ENCODE results near the gene EXOSC10.
"Not testable (repeated sequence)": the region's sequence is repeated elsewhere in the genome, so short reads cannot be mapped to it uniquely, and the experiment has no call there.

EXOSC10 gene

DNA sequence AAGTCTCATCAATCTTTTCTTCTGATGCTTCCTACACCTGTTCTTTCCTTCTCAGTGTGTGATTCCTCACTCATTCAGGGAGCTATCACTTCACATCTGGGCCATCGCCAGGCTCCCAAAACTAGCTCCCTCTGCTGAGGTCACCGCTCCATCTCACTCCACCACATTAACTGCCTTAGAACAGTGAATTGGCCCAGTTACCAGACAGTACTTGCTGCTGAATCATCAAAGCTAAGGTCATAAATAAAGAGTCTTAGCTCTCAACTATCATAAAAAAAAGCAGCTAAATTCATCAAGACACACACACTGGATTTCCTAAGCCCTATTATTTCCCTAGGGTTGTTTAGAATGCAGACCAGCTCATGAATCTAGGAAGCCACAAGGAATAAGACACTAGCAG, 21.0 kb downstream of the EXOSC10 start:
- no peak for TF ChIP-seq MYC (IDR thresholded peaks at IDR 0.05; ENCODE audit: low read depth, low read length)
- no peak for TF ChIP-seq POLR2A (IDR thresholded peaks at IDR 0.05; ENCODE audit: extremely low read depth, insufficient read length)
- no peak overlapping the region for H3K4me3 ChIP-seq (ENCODE audit: low read depth, low read length)
- no peak for DNase-seq (ENCODE audit: low read depth)

GRCh38 chr1:11073398-11073797, 26.3 kb downstream of the EXOSC10 start:
- not testable (repeated sequence) for DNase-seq (ENCODE audit: low read depth); H3K4me3 ChIP-seq (ENCODE audit: low read depth, low read length)

DNA sequence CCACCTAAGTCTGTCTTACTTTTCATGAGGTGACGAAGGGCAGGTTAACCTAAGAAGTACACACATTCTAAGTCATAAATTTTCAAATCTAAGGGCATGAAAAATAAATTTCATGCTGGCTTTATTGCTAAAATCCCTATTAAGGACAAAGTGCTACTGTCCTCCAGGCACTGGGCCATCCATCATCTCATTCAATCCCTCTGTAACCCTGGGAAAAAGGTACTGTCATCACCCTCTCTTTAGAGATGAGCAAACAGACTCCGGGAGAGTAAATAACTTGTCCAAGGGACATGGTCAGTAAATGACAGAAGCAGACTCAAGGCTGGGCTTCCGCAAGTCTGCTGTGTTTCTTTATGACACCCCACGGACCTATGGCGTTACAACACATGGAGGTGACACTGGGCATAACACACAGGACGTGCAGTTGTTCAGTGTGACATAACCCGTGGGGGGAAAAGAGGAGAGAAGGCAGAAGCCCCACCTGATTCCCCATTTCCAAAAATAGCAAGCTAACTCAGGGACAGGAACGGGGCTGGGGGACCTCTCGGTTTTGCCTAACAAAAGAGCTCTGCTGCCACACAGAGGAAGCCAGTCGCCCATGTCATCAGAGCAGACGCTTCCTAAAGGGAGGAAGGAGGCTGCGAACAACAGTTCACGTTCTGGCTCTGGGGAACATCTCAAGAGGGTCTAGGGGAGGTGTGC, 27.3 kb downstream of the EXOSC10 start:
- TF ChIP-seq POLR2A (IDR thresholded peaks at IDR 0.05; ENCODE audit: extremely low read depth, insufficient read length) (no peak), MYC (IDR thresholded peaks at IDR 0.05; ENCODE audit: low read depth, low read length) (no peak), MAX (IDR thresholded peaks at IDR 0.05; ENCODE audit: low read depth, low read length) (no peak)
- TF ChIP-seq, protein P1, sequence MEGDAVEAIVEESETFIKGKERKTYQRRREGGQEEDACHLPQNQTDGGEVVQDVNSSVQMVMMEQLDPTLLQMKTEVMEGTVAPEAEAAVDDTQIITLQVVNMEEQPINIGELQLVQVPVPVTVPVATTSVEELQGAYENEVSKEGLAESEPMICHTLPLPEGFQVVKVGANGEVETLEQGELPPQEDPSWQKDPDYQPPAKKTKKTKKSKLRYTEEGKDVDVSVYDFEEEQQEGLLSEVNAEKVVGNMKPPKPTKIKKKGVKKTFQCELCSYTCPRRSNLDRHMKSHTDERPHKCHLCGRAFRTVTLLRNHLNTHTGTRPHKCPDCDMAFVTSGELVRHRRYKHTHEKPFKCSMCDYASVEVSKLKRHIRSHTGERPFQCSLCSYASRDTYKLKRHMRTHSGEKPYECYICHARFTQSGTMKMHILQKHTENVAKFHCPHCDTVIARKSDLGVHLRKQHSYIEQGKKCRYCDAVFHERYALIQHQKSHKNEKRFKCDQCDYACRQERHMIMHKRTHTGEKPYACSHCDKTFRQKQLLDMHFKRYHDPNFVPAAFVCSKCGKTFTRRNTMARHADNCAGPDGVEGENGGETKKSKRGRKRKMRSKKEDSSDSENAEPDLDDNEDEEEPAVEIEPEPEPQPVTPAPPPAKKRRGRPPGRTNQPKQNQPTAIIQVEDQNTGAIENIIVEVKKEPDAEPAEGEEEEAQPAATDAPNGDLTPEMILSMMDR (IDR thresholded peaks at IDR 0.05; ENCODE audit: low read depth, low read length): no peak
- no peak for DNase-seq (ENCODE audit: low read depth)
- H3K4me3 ChIP-seq (ENCODE audit: low read depth, low read length): no peak overlapping the region

- H3K4me3 ChIP-seq (ENCODE audit: low read depth, low read length): no peak overlapping the region
- TF ChIP-seq, protein P1 (IDR thresholded peaks at IDR 0.05; ENCODE audit: low read depth, low read length): no peak
- TF ChIP-seq POLR2A (IDR thresholded peaks at IDR 0.05; ENCODE audit: extremely low read depth, insufficient read length) (no peak), MAX (IDR thresholded peaks at IDR 0.05; ENCODE audit: low read depth, low read length) (no peak), MYC (IDR thresholded peaks at IDR 0.05; ENCODE audit: low read depth, low read length) (no peak)
- DNase-seq (ENCODE audit: low read depth): no peak
These were observed 28.0 kb downstream of the EXOSC10 start for GRCh38 chr1:11071463-11072215.

DNA sequence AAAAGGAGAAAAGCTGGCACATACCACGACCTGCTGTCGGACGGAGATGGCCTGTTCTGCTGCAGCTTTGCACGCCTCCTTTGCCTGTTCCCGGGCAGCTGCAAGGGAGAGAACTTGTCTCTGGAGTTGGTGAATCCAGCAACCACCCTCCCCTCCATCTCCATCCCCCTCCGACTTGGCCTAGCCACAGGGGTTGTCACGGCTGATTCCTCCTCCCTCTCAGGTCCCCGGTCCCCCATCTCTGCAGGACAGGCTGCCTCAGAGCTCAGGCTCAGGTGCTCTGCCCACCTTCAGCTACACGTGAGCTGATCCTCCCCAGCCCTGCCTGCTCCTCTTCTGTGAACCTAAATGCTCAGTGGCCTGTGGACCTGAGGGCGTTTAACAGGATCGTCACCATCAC, 28.8 kb downstream of the EXOSC10 start:
- TF ChIP-seq MAX (IDR thresholded peaks at IDR 0.05; ENCODE audit: low read depth, low read length): no peak
- TF ChIP-seq, protein P1 (IDR thresholded peaks at IDR 0.05; ENCODE audit: low read depth, low read length): no peak
- no peak for TF ChIP-seq MYC (IDR thresholded peaks at IDR 0.05; ENCODE audit: low read depth, low read length)
- TF ChIP-seq POLR2A (IDR thresholded peaks at IDR 0.05; ENCODE audit: extremely low read depth, insufficient read length): no peak
- no peak for DNase-seq (ENCODE audit: low read depth)

GRCh38 chr1:11068600-11069473, 30.8 kb downstream of the EXOSC10 start:
- TF ChIP-seq MAX (IDR thresholded peaks at IDR 0.05; ENCODE audit: low read depth, low read length) (no peak), MYC (IDR thresholded peaks at IDR 0.05; ENCODE audit: low read depth, low read length) (no peak), POLR2A (IDR thresholded peaks at IDR 0.05; ENCODE audit: extremely low read depth, insufficient read length) (no peak)
- TF ChIP-seq, protein P1 (IDR thresholded peaks at IDR 0.05; ENCODE audit: low read depth, low read length): no peak
- DNase-seq (ENCODE audit: low read depth): no peak
- no peak overlapping the region for H3K4me3 ChIP-seq (ENCODE audit: low read depth, low read length)

More for the DNA sequence above, 28.8 kb downstream of the EXOSC10 start:
- H3K4me3 ChIP-seq (ENCODE audit: low read depth, low read length): no peak overlapping the region

All from NB4 (cell line).